ENCODE data around the gene TSEN2. TPM values are rescaled to one million over a fixed set of nuclear protein-coding genes. Genes with fewer than 3 reads are reported as not detected.

The TSEN2 gene
- total and polyA plus RNA-seq, 2 of the 4 experiments (the other 2 are of a cell fraction) = 9.5 to 14.2 TPM

- dilution Hi-C loops (cut with HindIII; ENCODE audit: low sequenced_read_pairs, unreplicated experiment) (no loop called here), intact Hi-C loops (cut with micrococcal nuclease) (loop anchor here (1.0 to 5.0 kb wide), 2 partner anchors 49 to 212 kb away; partner anchors contain the start of gene MKRN2), in situ Hi-C loops (cut with MboI; ENCODE audit: low sequenced_read_pairs) (no loop called here)
- no TSS peak for BruUV-seq (replicated peaks)
- peak overlapping the region; percentile 10; the same call in 1 of the 2 replicates for H3K9ac ChIP-seq (ENCODE audit: low read depth, low read length)
- no peak overlapping the region; the same call in 1 of the 2 replicates for H4K5ac ChIP-seq (ENCODE audit: low read depth, low read length)
- H3K4me1 ChIP-seq (ENCODE audit: control insufficient read depth, insufficient read depth, low read length) = peaks cover 12% of the 10 kb centered on the region
- peak overlapping the region; percentile 79; the same call in 1 of the 2 replicates for H3K4ac ChIP-seq (ENCODE audit: low read depth, low read length)
- no peak overlapping the region for H2AK5ac ChIP-seq (ENCODE audit: low read depth, low read length)
- 0% methylated on average over 1 of the region's 5 CpGs; no CpG with 5 or more reads in 1 of the 2 experiments for WGBS, 2 experiments (ENCODE audit: extremely low coverage in 2 of 2, insufficient read length in 1 of 2)
- H3K9me1 ChIP-seq (ENCODE audit: insufficient read depth, low read length) = peaks cover 17% of the 10 kb centered on the region
- H3K36me3 ChIP-seq (ENCODE audit: control insufficient read depth, insufficient read depth, low read length) = peaks cover 7% of the 10 kb centered on the region
- no peak overlapping the region for H2BK15ac ChIP-seq (ENCODE audit: low read depth, low read length)
- peak overlapping the region; percentile 73 for H2BK120ac ChIP-seq (ENCODE audit: low read depth, low read length)
- DNase-seq (peak; percentile 100), ATAC-seq (ENCODE audit: low read depth) (peak; percentile 96)
- peak overlapping the region; percentile 80; the same call in 1 of the 2 replicates for H3K14ac ChIP-seq (replicated peaks; ENCODE audit: low read depth, low read length)
- H4K91ac ChIP-seq (ENCODE audit: insufficient read depth, low read depth, low read length) = peak overlapping the region; percentile 56; the same call in 1 of the 2 replicates
- H3K23ac ChIP-seq (ENCODE audit: low read depth, low read length) = peak overlapping the region; percentile 65
- H3K9me3 ChIP-seq (ENCODE audit: control insufficient read depth, insufficient read depth, low read length) = no peaks in the 10 kb centered on the region
- H4K8ac ChIP-seq (ENCODE audit: low read depth in 2 of 2, low read length in 2 of 2) = peak overlapping the region; percentile 9 to 52; a peak in 2 of 4 replicates
- H2BK20ac ChIP-seq (ENCODE audit: low read depth, low read length) = peak overlapping the region; percentile 77
- H2AK9ac ChIP-seq (replicated peaks; ENCODE audit: low read depth, low read length, poor library complexity) = peak overlapping the region; percentile 96
- peaks cover 6% of the 10 kb centered on the region; the same call in 1 of the 2 replicates for H4K20me1 ChIP-seq (ENCODE audit: insufficient read depth, low read length)
- H3K27me3 ChIP-seq (ENCODE audit: control insufficient read depth, insufficient read depth, low read length) = no peaks in the 10 kb centered on the region
- peak overlapping the region; percentile 10; the same call in 1 of the 2 replicates for H3K18ac ChIP-seq (ENCODE audit: low read depth, low read length)
- peak overlapping the region; percentile 63 for H3K4me2 ChIP-seq (ENCODE audit: low read depth, low read length)
- H3K79me1 ChIP-seq (ENCODE audit: low read depth in 1 of 2, low read length in 2 of 2) = peaks cover 0 to 8% of the 10 kb centered on the region in 2 experiments; a peak in 2 of 4 replicates
- POLR2A ChIA-PET (ENCODE audit: unreplicated experiment) = no interaction called here
- peak overlapping the region; percentile 86 for H2AFZ ChIP-seq (replicated peaks; ENCODE audit: low read length, poor library complexity)
- peak overlapping the region; percentile 68 for H2BK5ac ChIP-seq (ENCODE audit: low read depth, low read length, poor library complexity, severe bottlenecking)
- H3K4me3 ChIP-seq (ENCODE audit: insufficient read depth, low read depth, low read length) = no peak overlapping the region
- CTCF ChIA-PET = interaction anchor here (0.7 to 1.2 kb wide), 4 partner anchors 11 to 211 kb away, joined by 3 read pairs; no protein-coding TSS in a partner anchor
- H3K27ac ChIP-seq (ENCODE audit: insufficient read depth, low read length) = peak overlapping the region; percentile 81
- peak overlapping the region; percentile 31; the same call in 1 of the 2 replicates for H3K56ac ChIP-seq (ENCODE audit: extremely low read depth, insufficient read depth, low read length)
- TF ChIP-seq USF2 (IDR thresholded peaks at IDR 0.05; ENCODE audit: low read depth, low read length) (no peak), BHLHE40 (IDR thresholded peaks at IDR 0.05; ENCODE audit: low read depth, low read length) (peak; percentile 29; the same call in 1 of the 2 replicates), POLR2A (IDR thresholded peaks at IDR 0.05; ENCODE audit: low read depth, low read length) (no peak), NFE2L2 (IDR thresholded peaks at IDR 0.05; ENCODE audit: low read depth, low read length) (no peak), CEBPB (IDR thresholded peaks at IDR 0.05; ENCODE audit: low read depth, low read length) (peak; percentile 72), MAZ (IDR thresholded peaks at IDR 0.05; ENCODE audit: borderline replicate concordance, low read depth, low read length) (0 out of 2 replicates have a peak, but pooled peaks have one; percentile 20), MXI1 (IDR thresholded peaks at IDR 0.05; ENCODE audit: borderline replicate concordance, low read depth, low read length) (peak; percentile 11; the same call in 1 of the 2 replicates), RCOR1 (IDR thresholded peaks at IDR 0.05; ENCODE audit: insufficient replicate concordance, low read length) (no peak), MAFK (IDR thresholded peaks at IDR 0.05; ENCODE audit: low read depth, low read length) (0 out of 2 replicates have a peak, but pooled peaks have one; percentile 13), ELK1 (IDR thresholded peaks at IDR 0.05; ENCODE audit: borderline replicate concordance, low read depth, low read length) (no peak), RFX5 (IDR thresholded peaks at IDR 0.05; ENCODE audit: low read depth, low read length) (no peak), CTCF (conservative IDR thresholded peaks at IDR 0.05; ENCODE audit: low read depth, low read length) (no peak), RAD21 (IDR thresholded peaks at IDR 0.05; ENCODE audit: low read length) (no peak), CHD1 (IDR thresholded peaks at IDR 0.05; ENCODE audit: low read depth, low read length) (no peak), FOS (IDR thresholded peaks at IDR 0.05; ENCODE audit: low read depth, low read length) (peak; percentile 79)
Measured at GRCh38 chr3:12508291-12508700, 24.0 kb downstream of the TSEN2 start.

Measured in IMR-90 (cell line).